ENCODE data around the gene METRNL.
A peak's percentile ranks its signal among the peaks of the same experiment; 100 is the strongest.
"Not testable (repeated sequence)": the region's sequence is repeated elsewhere in the genome, so short reads cannot be mapped to it uniquely, and the experiment has no call there.

METRNL gene

GRCh38 chr17:83118071-83118841, 38.8 kb downstream of the METRNL start:
- TF ChIP-seq, protein P1, sequence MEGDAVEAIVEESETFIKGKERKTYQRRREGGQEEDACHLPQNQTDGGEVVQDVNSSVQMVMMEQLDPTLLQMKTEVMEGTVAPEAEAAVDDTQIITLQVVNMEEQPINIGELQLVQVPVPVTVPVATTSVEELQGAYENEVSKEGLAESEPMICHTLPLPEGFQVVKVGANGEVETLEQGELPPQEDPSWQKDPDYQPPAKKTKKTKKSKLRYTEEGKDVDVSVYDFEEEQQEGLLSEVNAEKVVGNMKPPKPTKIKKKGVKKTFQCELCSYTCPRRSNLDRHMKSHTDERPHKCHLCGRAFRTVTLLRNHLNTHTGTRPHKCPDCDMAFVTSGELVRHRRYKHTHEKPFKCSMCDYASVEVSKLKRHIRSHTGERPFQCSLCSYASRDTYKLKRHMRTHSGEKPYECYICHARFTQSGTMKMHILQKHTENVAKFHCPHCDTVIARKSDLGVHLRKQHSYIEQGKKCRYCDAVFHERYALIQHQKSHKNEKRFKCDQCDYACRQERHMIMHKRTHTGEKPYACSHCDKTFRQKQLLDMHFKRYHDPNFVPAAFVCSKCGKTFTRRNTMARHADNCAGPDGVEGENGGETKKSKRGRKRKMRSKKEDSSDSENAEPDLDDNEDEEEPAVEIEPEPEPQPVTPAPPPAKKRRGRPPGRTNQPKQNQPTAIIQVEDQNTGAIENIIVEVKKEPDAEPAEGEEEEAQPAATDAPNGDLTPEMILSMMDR (IDR thresholded peaks at IDR 0.05; ENCODE audit: borderline replicate concordance, control extremely low read depth, extremely low read depth, insufficient read depth, missing control alignments): no peak

DNA sequence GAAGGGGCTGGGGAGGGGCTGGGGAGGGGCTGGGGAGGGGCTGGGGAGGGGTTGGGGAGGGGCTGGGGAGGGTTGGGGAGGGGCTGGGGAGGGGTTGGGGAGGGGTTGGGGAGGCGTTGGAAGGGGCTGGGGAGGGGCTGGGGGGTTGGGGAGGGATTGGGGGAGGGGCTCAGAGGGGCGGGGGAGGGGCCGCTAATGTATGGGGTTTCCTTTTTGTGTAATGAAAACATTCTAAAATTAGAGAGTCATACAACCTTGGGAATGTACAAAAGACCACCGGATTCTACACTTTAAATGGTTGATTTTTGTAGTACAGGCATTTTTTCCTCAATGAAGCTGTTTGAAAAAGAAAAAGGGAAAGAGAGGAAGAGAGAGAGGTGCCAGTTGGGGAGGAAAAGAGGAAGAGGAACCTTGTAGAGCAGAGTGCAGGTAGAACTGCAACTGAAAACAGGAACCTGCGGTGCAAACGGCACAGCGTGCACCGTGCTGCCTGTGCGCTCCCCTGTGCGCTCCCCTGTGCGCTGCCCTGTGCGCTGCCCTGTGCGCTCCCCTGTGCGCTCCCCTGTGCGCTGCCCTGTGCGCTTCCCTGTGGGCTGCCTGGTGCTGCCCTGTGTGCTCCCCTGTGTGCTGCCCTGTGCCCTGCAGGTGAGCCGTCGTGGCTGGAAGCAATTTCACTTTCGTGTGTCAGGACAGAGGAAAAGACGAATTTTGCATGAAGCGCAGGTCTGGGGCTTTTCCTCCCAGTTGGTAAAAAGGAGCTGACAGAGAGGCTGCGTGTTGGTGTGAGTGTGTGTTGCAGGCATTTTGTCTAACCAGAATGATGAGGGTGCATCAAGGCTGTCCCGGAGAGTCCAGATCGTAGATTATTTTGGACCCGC, 40.8 kb downstream of the METRNL start:
- in situ Hi-C loops (cut with MboI; ENCODE audit: low sequenced_read_pairs, unreplicated experiment): no loop called here
- TF ChIP-seq, protein P1 (IDR thresholded peaks at IDR 0.05; ENCODE audit: borderline replicate concordance, control extremely low read depth, extremely low read depth, insufficient read depth, missing control alignments): no peak
- peak; percentile 86 for DNase-seq (ENCODE audit: low spot score)

More at GRCh38 chr17:83118071-83118841, 38.8 kb downstream of the METRNL start:
- no peak for DNase-seq (ENCODE audit: low spot score)
- in situ Hi-C loops (cut with MboI; ENCODE audit: low sequenced_read_pairs, unreplicated experiment): no loop called here

DNA sequence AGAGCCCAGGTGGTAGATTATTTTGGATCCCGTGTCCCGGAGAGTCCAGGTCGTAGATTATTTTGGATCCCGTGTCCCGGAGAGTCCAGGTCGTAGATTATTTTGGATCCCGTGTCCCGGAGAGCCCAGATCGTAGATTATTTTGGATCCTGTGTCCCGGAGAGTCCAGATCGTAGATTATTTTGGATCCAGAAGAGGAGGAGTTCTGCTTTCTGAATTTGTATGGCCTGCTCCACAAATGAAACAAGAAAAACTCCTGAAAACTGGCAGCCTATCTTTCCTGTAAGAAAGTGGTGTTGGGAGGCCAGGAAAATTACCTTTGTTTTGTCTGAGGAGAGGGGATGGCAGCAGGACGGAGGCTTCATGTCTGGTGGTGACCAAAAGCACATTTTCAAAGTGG, 42.1 kb downstream of the METRNL start:
- DNase-seq (ENCODE audit: low spot score); in situ Hi-C loops (cut with MboI; ENCODE audit: low sequenced_read_pairs, unreplicated experiment): not testable (repeated sequence)

DNA sequence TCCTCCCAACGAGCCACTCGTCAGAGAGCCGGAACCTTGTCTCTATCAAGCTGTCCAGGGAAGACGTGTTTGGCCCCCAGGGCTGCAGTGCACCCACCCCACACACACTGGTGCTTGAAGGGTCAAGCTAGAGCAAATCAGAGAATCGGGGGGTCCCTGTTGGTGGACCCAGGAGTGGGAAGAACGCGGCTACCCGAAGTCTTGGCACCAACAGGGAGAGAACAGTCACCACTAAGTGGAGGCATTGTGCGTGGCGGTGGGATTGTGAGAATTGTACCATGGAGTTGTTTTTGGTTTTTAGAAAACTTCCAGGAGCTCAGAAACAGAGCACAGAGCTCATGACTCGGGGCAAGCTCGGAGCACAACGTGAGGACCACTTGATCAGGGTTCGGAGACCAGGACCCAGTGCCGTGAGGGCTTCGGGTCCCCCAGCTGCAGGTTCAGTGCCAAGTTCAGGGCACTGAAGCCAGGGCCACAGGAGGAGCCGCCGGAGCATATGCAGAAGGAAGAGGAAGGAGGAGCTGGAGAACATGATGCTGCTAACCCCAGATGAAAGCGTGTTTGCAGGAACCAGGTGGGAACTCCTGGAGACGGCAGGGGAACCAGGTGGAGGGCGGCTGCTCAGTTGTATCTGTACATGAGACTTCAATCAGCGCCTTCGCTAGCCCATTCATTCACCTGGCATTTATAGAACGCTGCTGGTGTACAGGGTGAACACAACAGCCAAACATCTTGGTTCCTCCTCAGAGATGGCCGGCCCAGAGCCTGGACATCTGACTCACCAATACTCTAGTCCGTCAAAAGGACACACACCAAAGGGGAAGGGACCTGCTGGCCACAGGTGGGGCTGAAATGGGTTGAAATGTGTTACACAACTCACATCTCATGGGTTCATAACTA, 42.8 kb downstream of the METRNL start:
- TF ChIP-seq, protein P1 (IDR thresholded peaks at IDR 0.05; ENCODE audit: borderline replicate concordance, control extremely low read depth, extremely low read depth, insufficient read depth, missing control alignments): no peak
- DNase-seq (ENCODE audit: low spot score): no peak
- in situ Hi-C loops (cut with MboI; ENCODE audit: low sequenced_read_pairs, unreplicated experiment): no loop called here

- TF ChIP-seq, protein P1 (IDR thresholded peaks at IDR 0.05; ENCODE audit: borderline replicate concordance, control extremely low read depth, extremely low read depth, insufficient read depth, missing control alignments): no peak
- DNase-seq (ENCODE audit: low spot score): no peak
- in situ Hi-C loops (cut with MboI; ENCODE audit: low sequenced_read_pairs, unreplicated experiment): no loop called here
Measured at GRCh38 chr17:83122834-83123233, 43.4 kb downstream of the METRNL start.

- in situ Hi-C loops (cut with MboI; ENCODE audit: low sequenced_read_pairs, unreplicated experiment): no loop called here
- no peak for DNase-seq (ENCODE audit: low spot score)
- TF ChIP-seq, protein P1 (IDR thresholded peaks at IDR 0.05; ENCODE audit: borderline replicate concordance, control extremely low read depth, extremely low read depth, insufficient read depth, missing control alignments): no peak
Measured at GRCh38 chr17:83123896-83124801, 44.7 kb downstream of the METRNL start.

Data from GM13976 (cell line).